ENCODE data around the gene TAC3. TPM values are rescaled to one million over a fixed set of nuclear protein-coding genes. Genes with fewer than 3 reads are reported as not detected.

Gene TAC3
- total RNA-seq, 6 experiments from 2014 or later: not detected

GRCh38 chr12:57040750-57041149, 24.4 kb upstream of the TAC3 start:
- peaks cover 13% of the 10 kb centered on the region for H3K4me1 Mint-ChIP-seq (ENCODE audit: low read depth)
- H3K27me3 Mint-ChIP-seq (ENCODE audit: insufficient read depth): peaks cover 43% of the 10 kb centered on the region
- H3K9me3 Mint-ChIP-seq: no peaks in the 10 kb centered on the region
- H3K4me3 Mint-ChIP-seq: no peak overlapping the region
- TF ChIP-seq CTCF (IDR thresholded peaks at IDR 0.05): no peak
- H3K36me3 Mint-ChIP-seq (ENCODE audit: low read depth): no peaks in the 10 kb centered on the region; the same call in 1 of the 2 replicates
- H3K27ac Mint-ChIP-seq: no peak overlapping the region
- DNase-seq: no peak

GRCh38 chr12:57040211-57040610, 23.9 kb upstream of the TAC3 start:
- H3K27me3 Mint-ChIP-seq (ENCODE audit: insufficient read depth): peaks cover 47% of the 10 kb centered on the region
- H3K36me3 Mint-ChIP-seq (ENCODE audit: low read depth): no peaks in the 10 kb centered on the region; the same call in 1 of the 2 replicates
- H3K4me1 Mint-ChIP-seq (ENCODE audit: low read depth): peaks cover 8% of the 10 kb centered on the region
- no peak for TF ChIP-seq CTCF (IDR thresholded peaks at IDR 0.05)
- H3K9me3 Mint-ChIP-seq: no peaks in the 10 kb centered on the region
- H3K27ac Mint-ChIP-seq: no peak overlapping the region
- DNase-seq: no peak
- H3K4me3 Mint-ChIP-seq: no peak overlapping the region

- H3K36me3 Mint-ChIP-seq (ENCODE audit: low read depth): no peaks in the 10 kb centered on the region; the same call in 1 of the 2 replicates
- peaks cover 47% of the 10 kb centered on the region for H3K27me3 Mint-ChIP-seq (ENCODE audit: insufficient read depth)
- H3K4me1 Mint-ChIP-seq (ENCODE audit: low read depth): no peaks in the 10 kb centered on the region
- H3K27ac Mint-ChIP-seq: no peak overlapping the region
- H3K9me3 Mint-ChIP-seq: no peaks in the 10 kb centered on the region
- TF ChIP-seq CTCF (IDR thresholded peaks at IDR 0.05): no peak
- no peak for DNase-seq
- no peak overlapping the region for H3K4me3 Mint-ChIP-seq
These were observed 22.9 kb upstream of the TAC3 start for GRCh38 chr12:57039016-57039798.

GRCh38 chr12:57037264-57037663, 20.9 kb upstream of the TAC3 start:
- peaks cover 59% of the 10 kb centered on the region for H3K27me3 Mint-ChIP-seq (ENCODE audit: insufficient read depth)
- no peak for TF ChIP-seq CTCF (IDR thresholded peaks at IDR 0.05)
- H3K4me3 Mint-ChIP-seq: no peak overlapping the region
- no peak overlapping the region for H3K27ac Mint-ChIP-seq
- no peaks in the 10 kb centered on the region; the same call in 1 of the 2 replicates for H3K36me3 Mint-ChIP-seq (ENCODE audit: low read depth)
- no peaks in the 10 kb centered on the region for H3K4me1 Mint-ChIP-seq (ENCODE audit: low read depth)
- H3K9me3 Mint-ChIP-seq: no peaks in the 10 kb centered on the region
- DNase-seq: no peak

- no peak for TF ChIP-seq CTCF (IDR thresholded peaks at IDR 0.05)
- Mint-ChIP-seq H3K4me3 (no peak overlapping the region), H3K4me1 (ENCODE audit: low read depth) (no peaks in the 10 kb centered on the region), H3K36me3 (ENCODE audit: low read depth) (no peaks in the 10 kb centered on the region), H3K27me3 (ENCODE audit: insufficient read depth) (peaks cover 59% of the 10 kb centered on the region), H3K9me3 (no peaks in the 10 kb centered on the region), H3K27ac (no peak overlapping the region)
- DNase-seq: no peak
These were observed 17.1 kb upstream of the TAC3 start for GRCh38 chr12:57033431-57033830.

Data from HFFc6 (cell line).